ENCODE measurements around the gene IL23R. TPM values are rescaled to one million over a fixed set of nuclear protein-coding genes. Genes with fewer than 3 reads are reported as not detected.

The IL23R gene
- total RNA-seq, 4 donors from 2014 or later = not detected

DNA sequence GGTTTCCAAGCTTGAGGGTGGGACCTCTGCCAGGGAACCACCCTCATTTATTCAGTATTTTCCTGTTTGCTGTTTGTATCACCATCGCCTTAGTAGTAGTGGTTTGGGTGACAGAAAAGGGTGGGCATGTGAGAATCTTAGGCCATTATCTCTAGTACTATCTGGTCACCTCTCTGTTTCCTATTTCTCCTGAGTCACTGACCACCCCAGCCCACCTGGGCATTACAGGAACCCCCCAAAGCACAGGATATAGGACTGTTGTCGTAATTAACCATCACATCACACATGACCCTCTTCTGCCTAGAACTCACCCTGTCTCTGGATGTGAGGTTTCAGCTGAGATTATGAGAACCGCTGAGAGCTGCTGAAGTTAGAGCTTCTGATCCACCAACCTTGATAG lies 60.4 kb downstream of the IL23R start:
- no peaks in the 10 kb centered on the region for H3K4me1 ChIP-seq
- no peak overlapping the region for H3K4me3 ChIP-seq (replicated peaks in 1 of 3)
- no peak overlapping the region for H3K27ac ChIP-seq
- no peaks in the 10 kb centered on the region for H3K27me3 ChIP-seq
- H3K36me3 ChIP-seq = no peaks in the 10 kb centered on the region
- no peak for DNase-seq
- intact Hi-C loops (cut with DNase I) = no loop called here
- no peaks in the 10 kb centered on the region for H3K9me3 ChIP-seq
- WGBS, 2 donors = 91 to 98% methylated on average over 3 of the region's 3 CpGs
- TF ChIP-seq, protein P1, sequence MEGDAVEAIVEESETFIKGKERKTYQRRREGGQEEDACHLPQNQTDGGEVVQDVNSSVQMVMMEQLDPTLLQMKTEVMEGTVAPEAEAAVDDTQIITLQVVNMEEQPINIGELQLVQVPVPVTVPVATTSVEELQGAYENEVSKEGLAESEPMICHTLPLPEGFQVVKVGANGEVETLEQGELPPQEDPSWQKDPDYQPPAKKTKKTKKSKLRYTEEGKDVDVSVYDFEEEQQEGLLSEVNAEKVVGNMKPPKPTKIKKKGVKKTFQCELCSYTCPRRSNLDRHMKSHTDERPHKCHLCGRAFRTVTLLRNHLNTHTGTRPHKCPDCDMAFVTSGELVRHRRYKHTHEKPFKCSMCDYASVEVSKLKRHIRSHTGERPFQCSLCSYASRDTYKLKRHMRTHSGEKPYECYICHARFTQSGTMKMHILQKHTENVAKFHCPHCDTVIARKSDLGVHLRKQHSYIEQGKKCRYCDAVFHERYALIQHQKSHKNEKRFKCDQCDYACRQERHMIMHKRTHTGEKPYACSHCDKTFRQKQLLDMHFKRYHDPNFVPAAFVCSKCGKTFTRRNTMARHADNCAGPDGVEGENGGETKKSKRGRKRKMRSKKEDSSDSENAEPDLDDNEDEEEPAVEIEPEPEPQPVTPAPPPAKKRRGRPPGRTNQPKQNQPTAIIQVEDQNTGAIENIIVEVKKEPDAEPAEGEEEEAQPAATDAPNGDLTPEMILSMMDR (IDR thresholded peaks at IDR 0.05) = no peak
- TF ChIP-seq POLR2A (IDR thresholded peaks at IDR 0.05) = no peak

GRCh38 chr1:67227196-67227595 lies 60.9 kb downstream of the IL23R start:
- Histone ChIP-seq H3K27ac (no peak overlapping the region), H3K4me3 (replicated peaks in 1 of 3) (no peak overlapping the region), H3K4me1 (no peaks in the 10 kb centered on the region), H3K36me3 (no peaks in the 10 kb centered on the region), H3K9me3 (no peaks in the 10 kb centered on the region), H3K27me3 (no peaks in the 10 kb centered on the region)
- intact Hi-C loops (cut with DNase I) = no loop called here
- WGBS, 2 donors = 80 to 82% methylated on average over 1 of the region's 1 CpG
- TF ChIP-seq, protein P1 (IDR thresholded peaks at IDR 0.05) = no peak
- no peak for TF ChIP-seq POLR2A (IDR thresholded peaks at IDR 0.05)
- DNase-seq = no peak

DNA sequence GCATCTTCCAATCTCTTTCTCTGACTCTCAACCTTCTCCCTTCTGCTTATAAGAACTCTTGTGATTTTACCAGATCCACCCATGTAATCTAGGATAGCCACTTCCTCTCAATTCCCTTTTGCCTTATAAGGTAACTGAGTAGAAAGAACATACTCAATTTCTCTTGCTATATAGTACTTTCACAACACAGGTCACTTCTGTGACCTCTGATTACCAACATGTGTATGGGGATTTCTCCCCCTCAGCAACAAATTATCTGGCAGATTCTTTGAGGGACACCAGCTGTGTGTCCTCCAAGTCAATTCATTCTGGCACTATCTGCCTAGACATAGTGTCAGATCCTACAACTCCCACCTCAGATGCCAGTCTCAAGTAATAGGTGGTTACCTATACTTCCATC lies 62.5 kb downstream of the IL23R start:
- Histone ChIP-seq H3K9me3 (no peaks in the 10 kb centered on the region), H3K4me3 (replicated peaks in 1 of 3) (no peak overlapping the region), H3K27ac (no peak overlapping the region), H3K36me3 (no peaks in the 10 kb centered on the region), H3K27me3 (no peaks in the 10 kb centered on the region), H3K4me1 (no peaks in the 10 kb centered on the region)
- TF ChIP-seq POLR2A (IDR thresholded peaks at IDR 0.05) = no peak
- TF ChIP-seq, protein P1 (IDR thresholded peaks at IDR 0.05) = no peak
- intact Hi-C loops (cut with DNase I) = no loop called here
- no peak for DNase-seq

DNA sequence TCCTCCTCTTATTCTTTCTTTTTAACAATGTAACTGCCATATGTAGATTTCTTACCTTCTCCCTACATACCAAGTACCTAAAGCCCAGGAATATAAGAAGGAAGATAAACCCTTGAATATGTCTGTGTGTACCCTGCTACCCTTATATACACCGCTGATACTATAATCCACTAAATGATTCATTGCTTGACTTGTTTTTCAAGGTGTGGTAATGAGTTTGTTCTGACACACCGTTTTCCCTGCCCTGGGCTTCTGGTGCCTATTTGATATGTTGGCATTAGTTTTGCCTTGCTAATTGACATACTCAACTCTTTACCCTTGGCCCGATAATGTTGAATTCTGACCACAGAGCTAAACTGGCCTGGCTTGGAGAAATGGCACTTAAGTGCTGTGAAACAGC lies 64.3 kb downstream of the IL23R start:
- 67 to 71% methylated on average over 3 of the region's 3 CpGs for WGBS, 2 donors
- no peak for TF ChIP-seq POLR2A (IDR thresholded peaks at IDR 0.05)
- TF ChIP-seq, protein P1 (IDR thresholded peaks at IDR 0.05) = no peak
- DNase-seq = no peak
- H3K36me3 ChIP-seq = no peaks in the 10 kb centered on the region
- no peak overlapping the region for H3K27ac ChIP-seq
- H3K27me3 ChIP-seq = no peaks in the 10 kb centered on the region
- H3K9me3 ChIP-seq = no peaks in the 10 kb centered on the region
- H3K4me3 ChIP-seq (replicated peaks in 1 of 3) = no peak overlapping the region
- H3K4me1 ChIP-seq = no peaks in the 10 kb centered on the region
- intact Hi-C loops (cut with DNase I) = no loop called here

GRCh38 chr1:67236277-67236676 lies 70.0 kb downstream of the IL23R start:
- no peak overlapping the region for H3K27ac ChIP-seq
- intact Hi-C loops (cut with DNase I) = no loop called here
- no peak overlapping the region for H3K4me3 ChIP-seq (replicated peaks in 1 of 3)
- no peaks in the 10 kb centered on the region for H3K9me3 ChIP-seq
- no peaks in the 10 kb centered on the region for H3K4me1 ChIP-seq
- 65% methylated on average over 3 of the region's 3 CpGs for WGBS, 2 donors
- no peaks in the 10 kb centered on the region for H3K36me3 ChIP-seq
- H3K27me3 ChIP-seq = no peaks in the 10 kb centered on the region
- no peak for DNase-seq
- no peak for TF ChIP-seq POLR2A (IDR thresholded peaks at IDR 0.05)
- TF ChIP-seq, protein P1 (IDR thresholded peaks at IDR 0.05) = no peak
